ENCODE measurements around the gene CCDC83. TPM values are rescaled to one million over a fixed set of nuclear protein-coding genes. Genes with fewer than 3 reads are reported as not detected.
A peak's percentile ranks its signal among the peaks of the same experiment; 100 is the strongest.

CCDC83 gene
- total and polyA plus RNA-seq, 9 of the 15 experiments (the other 6 are each of a cell fraction or from before 2014, with no cell fraction given), result not detected

GRCh38 chr11:85813721-85814120 lies 41.5 kb upstream of the CCDC83 start:
- Histone ChIP-seq H2AFZ (ENCODE audit: low read depth, low read length) (no peak overlapping the region), H3K36me3 (ENCODE audit: control insufficient read depth, insufficient read depth, low read length) (no peaks in the 10 kb centered on the region), H3K4me2 (ENCODE audit: insufficient read depth, low read length) (no peak overlapping the region), H3K4me1 (replicated peaks in 1 of 2; ENCODE audit: control insufficient read depth in 2 of 2, insufficient read depth in 2 of 2, low read length in 2 of 2) (peaks cover 9 to 10% of the 10 kb centered on the region in 2 experiments; a peak in 3 of 5 replicates), H3K9me1 (ENCODE audit: control insufficient read depth, insufficient read depth, low read length) (no peaks in the 10 kb centered on the region), H3K4me3 (no peak overlapping the region), H3K27me3 (ENCODE audit: control insufficient read depth in 2 of 2, insufficient read depth in 2 of 2, low read length in 2 of 2) (peaks cover 17 to 33% of the 10 kb centered on the region in 2 experiments), H3K27ac (ENCODE audit: extremely low read depth, low read depth, low read length) (no peak overlapping the region), H4K20me1 (replicated peaks; ENCODE audit: control insufficient read depth, insufficient read depth, low read length) (no peaks in the 10 kb centered on the region), H3K9ac (ENCODE audit: insufficient read depth in 1 of 2, low read depth in 2 of 2, low read length in 2 of 2) (no peak overlapping the region), H3K79me2 (ENCODE audit: control insufficient read depth, insufficient read depth, low read length) (no peaks in the 10 kb centered on the region), H3K9me3 (replicated peaks; ENCODE audit: control insufficient read depth, insufficient read depth, low read depth, low read length) (no peaks in the 10 kb centered on the region)
- TF ChIP-seq JUND (IDR thresholded peaks at IDR 0.05; ENCODE audit: borderline replicate concordance, low read depth, low read length) (no peak), JUND (tag; IDR thresholded peaks at IDR 0.05; ENCODE audit: borderline replicate concordance, low read depth, low read length) (no peak), CEBPG (CRISPR knock-in tag; IDR thresholded peaks at IDR 0.05) (no peak), CEBPG (tag; conservative IDR thresholded peaks at IDR 0.05 in 1 of 2, IDR thresholded peaks at IDR 0.05 in 1 of 2) (peak in 1 of 2 experiments; percentile 30; a peak in 1 of 4 replicates), CEBPB (tag; IDR thresholded peaks at IDR 0.05) (peak; percentile 32; the same call in 1 of the 2 replicates), TRIM24 (IDR thresholded peaks at IDR 0.05) (no peak)
- CTCF ChIA-PET (ENCODE audit: low intra/inter-chr PET ratio), result no interaction called here
- ATAC-seq, result no peak
- 1% methylated on average over 8 of the region's 9 CpGs for WGBS (ENCODE audit: insufficient coverage, low coverage, missing lambda C conversion rate)
- intact Hi-C loops (cut with micrococcal nuclease), result no loop called here
- no peak for DNase-seq (ENCODE audit: extremely low read depth in 1 of 4, low spot score in 3 of 4)
- in situ Hi-C loops (cut with MboI), result no loop called here
- BruUV-seq (replicated peaks), result no TSS peak
- POLR2A ChIA-PET, result interaction anchor here (1.2 to 2.0 kb wide), 2 partner anchors 9 to 11 kb away, joined by 3 to 5 read pairs; no protein-coding TSS in a partner anchor
- no peak for FAIRE-seq

Measured in K562 (cell line).